ENCODE measurements around the gene VPS13D.
A peak's percentile ranks its signal among the peaks of the same experiment; 100 is the strongest.
"Not testable (repeated sequence)": the region's sequence is repeated elsewhere in the genome, so short reads cannot be mapped to it uniquely, and the experiment has no call there.

VPS13D gene

GRCh38 chr1:12522780-12523179 lies 292.9 kb downstream of the VPS13D start:
- not testable (repeated sequence) for DNase-seq; ATAC-seq (replicated peaks); H3K27ac Mint-ChIP-seq; H3K27me3 Mint-ChIP-seq; H3K4me3 Mint-ChIP-seq; H3K9me3 Mint-ChIP-seq
- Mint-ChIP-seq H3K36me3 (peaks cover 10 to 12% of the 10 kb centered on the region in 2 donors), H3K4me1 (peaks cover 14 to 29% of the 10 kb centered on the region in 2 donors)

GRCh38 chr1:12524266-12524665 lies 294.4 kb downstream of the VPS13D start:
- Mint-ChIP-seq H3K4me1 (peaks cover 11 to 28% of the 10 kb centered on the region in 2 donors), H3K9me3 (peaks cover 0 to 2% of the 10 kb centered on the region in 2 donors), H3K27me3 (no peaks in the 10 kb centered on the region), H3K36me3 (peaks cover 10% of the 10 kb centered on the region in 2 donors), H3K4me3 (no peak overlapping the region), H3K27ac (no peak overlapping the region)
- no peak for DNase-seq
- ATAC-seq (replicated peaks), result no peak

GRCh38 chr1:12525311-12526181 lies 295.7 kb downstream of the VPS13D start:
- Mint-ChIP-seq H3K4me3 (no peak overlapping the region), H3K27me3 (no peaks in the 10 kb centered on the region), H3K27ac (peak overlapping the region; percentile 22), H3K36me3 (peaks cover 5 to 7% of the 10 kb centered on the region in 2 donors), H3K4me1 (peaks cover 12 to 28% of the 10 kb centered on the region in 2 donors), H3K9me3 (peaks cover 0 to 2% of the 10 kb centered on the region in 2 donors)
- ATAC-seq (replicated peaks) (no peak), DNase-seq (no peak)

DNA sequence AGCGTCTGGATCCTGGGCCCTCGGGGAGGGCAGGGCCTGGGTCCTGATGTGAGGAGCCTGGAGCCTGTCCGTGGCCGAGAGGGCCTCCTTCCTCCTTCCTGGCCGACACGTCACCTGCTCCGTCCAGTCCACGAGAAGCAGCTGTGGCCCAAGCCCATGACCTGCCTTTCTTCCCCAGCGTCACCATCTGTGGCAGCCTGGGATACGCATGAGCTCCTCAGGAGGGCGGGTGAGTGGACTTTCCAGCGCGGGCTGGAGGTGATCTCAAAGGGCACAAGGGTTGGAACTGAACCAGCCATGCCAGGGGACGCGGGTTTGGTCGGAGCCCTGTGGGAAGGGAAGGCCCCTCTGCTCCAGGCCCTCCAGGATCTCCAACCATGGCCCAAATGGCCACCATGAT lies 297.7 kb downstream of the VPS13D start:
- H3K27ac Mint-ChIP-seq, result no peak overlapping the region
- peaks cover 12 to 28% of the 10 kb centered on the region in 2 donors for H3K4me1 Mint-ChIP-seq
- no peak overlapping the region for H3K4me3 Mint-ChIP-seq
- no peak for DNase-seq
- ATAC-seq (replicated peaks), result no peak
- H3K27me3 Mint-ChIP-seq, result no peaks in the 10 kb centered on the region
- H3K36me3 Mint-ChIP-seq, result peaks cover 7 to 8% of the 10 kb centered on the region in 2 donors
- peaks cover 0 to 2% of the 10 kb centered on the region in 2 donors for H3K9me3 Mint-ChIP-seq

GRCh38 chr1:12528021-12528852 lies 298.4 kb downstream of the VPS13D start:
- Mint-ChIP-seq H3K9me3 (peaks cover 0 to 2% of the 10 kb centered on the region in 2 donors), H3K27ac (no peak overlapping the region), H3K4me3 (no peak overlapping the region), H3K4me1 (peaks cover 12 to 28% of the 10 kb centered on the region in 2 donors), H3K27me3 (no peaks in the 10 kb centered on the region), H3K36me3 (peaks cover 6 to 8% of the 10 kb centered on the region in 2 donors)
- ATAC-seq (replicated peaks) (no peak), DNase-seq (no peak)

DNA sequence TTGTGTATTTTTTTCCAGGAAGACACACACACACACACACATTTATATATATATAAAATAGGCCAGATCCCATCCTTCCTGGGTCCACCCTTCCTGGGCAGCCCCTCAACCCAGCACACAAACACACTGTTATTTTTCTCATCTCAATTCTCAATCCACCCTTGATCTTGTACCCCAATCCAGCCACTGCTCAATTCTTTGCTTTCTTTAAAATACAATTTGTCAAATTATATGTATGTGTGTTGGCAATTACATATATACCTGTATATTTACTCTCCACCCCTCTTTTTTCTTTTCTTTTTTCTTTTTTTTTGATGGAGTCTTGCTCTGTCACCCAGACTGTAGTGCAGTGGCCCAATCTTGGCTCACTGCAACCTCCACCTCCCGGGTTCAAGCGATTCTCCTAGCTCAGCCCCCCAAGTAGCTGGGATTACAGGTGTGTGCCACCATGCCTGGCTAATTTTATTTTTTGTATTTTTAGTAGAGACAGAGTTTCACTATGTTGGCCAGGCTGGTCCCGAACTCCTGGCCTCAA lies 299.9 kb downstream of the VPS13D start:
- H3K9me3 Mint-ChIP-seq, result no peaks in the 10 kb centered on the region
- H3K27ac Mint-ChIP-seq, result no peak overlapping the region
- peaks cover 2 to 8% of the 10 kb centered on the region in 2 donors for H3K36me3 Mint-ChIP-seq
- ATAC-seq (replicated peaks) (no peak), DNase-seq (no peak)
- H3K4me3 Mint-ChIP-seq, result no peak overlapping the region
- H3K27me3 Mint-ChIP-seq, result no peaks in the 10 kb centered on the region
- H3K4me1 Mint-ChIP-seq, result peaks cover 12 to 25% of the 10 kb centered on the region in 2 donors

- ATAC-seq (replicated peaks), result no peak
- peaks cover 3 to 16% of the 10 kb centered on the region in 2 donors for H3K4me1 Mint-ChIP-seq
- H3K4me3 Mint-ChIP-seq, result no peak overlapping the region
- peaks cover 5 to 8% of the 10 kb centered on the region in 2 donors for H3K36me3 Mint-ChIP-seq
- no peaks in the 10 kb centered on the region for H3K27me3 Mint-ChIP-seq
- H3K9me3 Mint-ChIP-seq, result peaks cover 3 to 4% of the 10 kb centered on the region in 2 donors
- no peak overlapping the region for H3K27ac Mint-ChIP-seq
- DNase-seq, result no peak
Measured at GRCh38 chr1:12530462-12531178, 300.8 kb downstream of the VPS13D start.

GRCh38 chr1:12531179-12531499 lies 301.3 kb downstream of the VPS13D start:
- Mint-ChIP-seq H3K9me3 (peaks cover 5% of the 10 kb centered on the region in 2 donors), H3K36me3 (peaks cover 7 to 12% of the 10 kb centered on the region in 2 donors), H3K27ac (no peak overlapping the region), H3K4me3 (no peak overlapping the region), H3K4me1 (peaks cover 3 to 14% of the 10 kb centered on the region in 2 donors), H3K27me3 (no peaks in the 10 kb centered on the region)
- DNase-seq (no peak), ATAC-seq (replicated peaks) (no peak)

DNA sequence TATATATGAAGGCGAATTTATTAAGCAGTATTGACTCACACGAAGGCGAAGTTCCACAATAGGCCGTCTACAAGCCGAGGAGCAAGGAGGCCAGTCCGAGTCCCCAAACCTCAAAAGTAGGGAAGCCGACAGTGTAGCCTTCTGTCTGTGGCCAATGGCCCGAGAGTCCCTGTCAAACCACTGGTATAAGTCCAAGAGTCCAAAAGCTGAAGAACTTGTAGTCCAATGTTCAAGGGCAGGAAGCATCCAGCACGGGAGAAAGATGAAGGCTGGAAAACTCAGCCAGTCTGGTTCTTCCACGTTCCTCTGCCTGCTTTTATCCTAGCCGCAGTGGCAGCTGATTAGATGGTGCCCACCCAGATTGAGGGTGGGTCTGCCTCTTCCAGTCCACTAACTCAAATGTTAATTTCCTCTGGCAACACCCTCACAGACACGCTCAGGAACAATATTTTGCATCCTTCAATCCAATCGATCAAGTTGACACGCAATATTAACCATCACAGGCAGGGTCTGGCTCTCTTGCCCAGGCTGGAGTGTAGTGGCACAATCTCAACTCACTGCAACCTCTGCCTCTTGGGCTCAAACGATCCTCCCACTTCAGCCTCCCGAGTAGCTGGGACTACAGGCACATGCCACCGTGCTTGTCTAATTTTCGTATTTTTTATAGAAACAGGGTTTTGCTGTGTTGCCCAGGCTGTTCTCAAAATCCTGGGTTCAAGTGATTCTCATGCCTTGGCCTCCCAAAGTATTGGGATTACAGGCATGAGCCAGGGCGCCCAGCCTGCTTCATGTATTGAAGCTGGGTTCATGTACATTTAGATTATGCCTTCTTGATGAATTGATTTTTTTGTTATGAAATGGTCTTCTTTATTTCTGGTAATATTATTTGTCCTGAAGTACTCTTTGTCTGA lies 302.8 kb downstream of the VPS13D start:
- H3K27me3 Mint-ChIP-seq, result no peaks in the 10 kb centered on the region
- H3K27ac Mint-ChIP-seq, result peak overlapping the region; percentile 68
- no peak overlapping the region for H3K4me3 Mint-ChIP-seq
- H3K4me1 Mint-ChIP-seq, result peaks cover 3 to 12% of the 10 kb centered on the region in 2 donors
- DNase-seq, result no peak
- peaks cover 17 to 18% of the 10 kb centered on the region in 2 donors for H3K9me3 Mint-ChIP-seq
- no peak for ATAC-seq (replicated peaks)
- H3K36me3 Mint-ChIP-seq, result peaks cover 21 to 27% of the 10 kb centered on the region in 2 donors

- no peak for ATAC-seq (replicated peaks)
- no peak for DNase-seq
- H3K27me3 Mint-ChIP-seq, result no peaks in the 10 kb centered on the region
- H3K9me3 Mint-ChIP-seq, result peaks cover 18 to 19% of the 10 kb centered on the region in 2 donors
- no peak overlapping the region for H3K27ac Mint-ChIP-seq
- peaks cover 26 to 32% of the 10 kb centered on the region in 2 donors for H3K36me3 Mint-ChIP-seq
- H3K4me3 Mint-ChIP-seq, result no peak overlapping the region
- no peaks in the 10 kb centered on the region for H3K4me1 Mint-ChIP-seq
Measured at GRCh38 chr1:12536023-12536639, 306.3 kb downstream of the VPS13D start.

DNA sequence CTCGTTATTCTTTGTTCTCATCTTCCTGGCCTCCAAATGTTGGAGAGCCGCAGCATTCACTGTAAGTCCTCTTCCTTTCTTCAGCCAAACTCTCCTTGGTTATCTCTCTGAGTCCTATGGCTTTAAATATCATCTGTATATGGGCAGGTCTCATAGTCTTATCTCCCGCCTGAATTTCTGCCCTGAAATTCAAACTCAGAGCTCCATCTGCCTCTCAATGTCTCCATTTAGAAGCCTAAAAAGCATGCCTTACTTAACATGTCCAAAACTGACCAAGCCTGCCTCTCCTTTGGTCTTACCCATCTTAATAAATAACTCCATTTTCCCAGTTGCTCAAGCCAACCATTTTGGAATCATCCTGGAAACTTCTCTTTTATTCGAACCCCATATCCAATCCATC lies 307.5 kb downstream of the VPS13D start:
- Mint-ChIP-seq H3K4me3 (no peak overlapping the region), H3K4me1 (no peaks in the 10 kb centered on the region), H3K27ac (no peak overlapping the region), H3K9me3 (peaks cover 18 to 19% of the 10 kb centered on the region in 2 donors), H3K27me3 (peaks cover 2 to 4% of the 10 kb centered on the region in 2 donors), H3K36me3 (peaks cover 26 to 29% of the 10 kb centered on the region in 2 donors)
- no peak for ATAC-seq (replicated peaks)
- DNase-seq, result no peak

DNA sequence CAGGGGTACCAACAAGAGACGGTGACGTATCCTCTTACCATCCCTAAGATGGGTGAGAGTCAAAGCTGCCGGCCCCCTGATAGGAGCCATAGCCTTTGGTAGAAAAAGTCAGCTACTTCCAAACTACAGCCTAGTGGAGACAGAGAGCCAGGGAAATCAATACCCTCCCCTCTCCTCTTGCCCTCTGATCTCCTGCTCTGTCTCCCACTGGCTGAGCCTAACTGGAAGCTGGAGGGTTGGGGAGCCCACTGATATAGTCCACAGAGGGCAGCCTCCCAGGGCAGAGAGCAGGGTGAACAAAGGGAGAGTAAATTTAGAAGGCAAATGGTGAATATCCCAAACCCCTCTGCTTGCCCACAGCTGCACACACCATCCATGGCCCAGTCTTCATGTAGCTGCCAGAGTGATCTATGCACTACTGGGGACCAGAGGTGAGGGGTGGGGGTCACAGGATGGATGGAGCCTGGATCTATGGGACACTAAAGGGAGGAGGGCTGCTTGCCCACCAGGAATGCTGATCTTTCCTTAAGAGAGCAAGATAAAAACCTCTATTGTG lies 308.2 kb downstream of the VPS13D start:
- Mint-ChIP-seq H3K27ac (no peak overlapping the region), H3K27me3 (peaks cover 4 to 7% of the 10 kb centered on the region in 2 donors), H3K9me3 (peaks cover 18 to 19% of the 10 kb centered on the region in 2 donors), H3K4me1 (no peaks in the 10 kb centered on the region), H3K36me3 (peaks cover 26 to 29% of the 10 kb centered on the region in 2 donors), H3K4me3 (no peak overlapping the region)
- no peak for DNase-seq
- no peak for ATAC-seq (replicated peaks)

All from stimulated activated naive B cell treated with anti-CD40 and anti-IgM and Interleukin-4, amounts not matched to agents 10 μg/mL and 1 μg/mL and 100 μg/mL, for 72 hours (primary cell).